ENCODE data around the gene DCDC1.

Gene DCDC1

GRCh38 chr11:31120428-31120827 lies 249.1 kb downstream of the DCDC1 start:
- DNase-seq = no peak
- TF ChIP-seq POLR2A (IDR thresholded peaks at IDR 0.05; ENCODE audit: low read length) = no peak
- TF ChIP-seq GATA1 (IDR thresholded peaks at IDR 0.05; ENCODE audit: low read depth, low read length) = no peak

GRCh38 chr11:31118566-31118965 lies 251.0 kb downstream of the DCDC1 start:
- no peak for DNase-seq
- TF ChIP-seq GATA1 (IDR thresholded peaks at IDR 0.05; ENCODE audit: low read depth, low read length) = no peak

- DNase-seq = no peak
- no peak for TF ChIP-seq POLR2A (IDR thresholded peaks at IDR 0.05; ENCODE audit: low read length)
- no peak for TF ChIP-seq GATA1 (IDR thresholded peaks at IDR 0.05; ENCODE audit: low read depth, low read length)
Measured at GRCh38 chr11:31117038-31117437, 252.5 kb downstream of the DCDC1 start.

- no peak for DNase-seq
- TF ChIP-seq GATA1 (IDR thresholded peaks at IDR 0.05; ENCODE audit: low read depth, low read length) = no peak
- no peak for TF ChIP-seq POLR2A (IDR thresholded peaks at IDR 0.05; ENCODE audit: low read length)
Measured at GRCh38 chr11:31114442-31114841, 255.1 kb downstream of the DCDC1 start.

- no peak for DNase-seq
- TF ChIP-seq GATA1 (IDR thresholded peaks at IDR 0.05; ENCODE audit: low read depth, low read length) (no peak), POLR2A (IDR thresholded peaks at IDR 0.05; ENCODE audit: low read length) (no peak)
Measured at GRCh38 chr11:31110830-31111229, 258.7 kb downstream of the DCDC1 start.

GRCh38 chr11:31109446-31109845 lies 260.1 kb downstream of the DCDC1 start:
- no peak for DNase-seq
- no peak for TF ChIP-seq POLR2A (IDR thresholded peaks at IDR 0.05; ENCODE audit: low read length)
- TF ChIP-seq GATA1 (IDR thresholded peaks at IDR 0.05; ENCODE audit: low read depth, low read length) = no peak

- no peak for TF ChIP-seq GATA1 (IDR thresholded peaks at IDR 0.05; ENCODE audit: low read depth, low read length)
- no peak for TF ChIP-seq POLR2A (IDR thresholded peaks at IDR 0.05; ENCODE audit: low read length)
- DNase-seq = no peak
Measured at GRCh38 chr11:31107649-31108048, 261.9 kb downstream of the DCDC1 start.

- DNase-seq = peak; percentile 33 to 58
Measured at GRCh38 chr11:31106968-31107576, 262.5 kb downstream of the DCDC1 start.

GRCh38 chr11:31106326-31106725 lies 263.2 kb downstream of the DCDC1 start:
- DNase-seq = no peak
- TF ChIP-seq POLR2A (IDR thresholded peaks at IDR 0.05; ENCODE audit: low read length) (no peak), GATA1 (IDR thresholded peaks at IDR 0.05; ENCODE audit: low read depth, low read length) (no peak)

More at GRCh38 chr11:31106968-31107576, 262.5 kb downstream of the DCDC1 start:
- no peak for TF ChIP-seq GATA1 (IDR thresholded peaks at IDR 0.05; ENCODE audit: low read depth, low read length)
- TF ChIP-seq POLR2A (IDR thresholded peaks at IDR 0.05; ENCODE audit: low read length) = no peak

- DNase-seq = no peak
- TF ChIP-seq POLR2A (IDR thresholded peaks at IDR 0.05; ENCODE audit: low read length) (no peak), GATA1 (IDR thresholded peaks at IDR 0.05; ENCODE audit: low read depth, low read length) (no peak)
Measured at GRCh38 chr11:31102875-31103274, 266.7 kb downstream of the DCDC1 start.

- TF ChIP-seq GATA1 (IDR thresholded peaks at IDR 0.05; ENCODE audit: low read depth, low read length) (no peak), POLR2A (IDR thresholded peaks at IDR 0.05; ENCODE audit: low read length) (no peak)
- no peak for DNase-seq
Measured at GRCh38 chr11:31102316-31102715, 267.2 kb downstream of the DCDC1 start.

GRCh38 chr11:31096191-31096805 lies 273.2 kb downstream of the DCDC1 start:
- no peak for DNase-seq
- TF ChIP-seq GATA1 (IDR thresholded peaks at IDR 0.05; ENCODE audit: low read depth, low read length) (no peak), POLR2A (IDR thresholded peaks at IDR 0.05; ENCODE audit: low read length) (no peak)

GRCh38 chr11:31092638-31093037 lies 276.9 kb downstream of the DCDC1 start:
- no peak for DNase-seq
- no peak for TF ChIP-seq GATA1 (IDR thresholded peaks at IDR 0.05; ENCODE audit: low read depth, low read length)
- TF ChIP-seq POLR2A (IDR thresholded peaks at IDR 0.05; ENCODE audit: low read length) = no peak

- no peak for DNase-seq
- no peak for TF ChIP-seq POLR2A (IDR thresholded peaks at IDR 0.05; ENCODE audit: low read length)
- no peak for TF ChIP-seq GATA1 (IDR thresholded peaks at IDR 0.05; ENCODE audit: low read depth, low read length)
Measured at GRCh38 chr11:31089117-31089516, 280.4 kb downstream of the DCDC1 start.
